Kidney (tissue), 14 donors: ENCODE data around the gene CAMK2A. TPM values are rescaled to one million over a fixed set of nuclear protein-coding genes. Genes with fewer than 3 reads are reported as not detected.
A peak's percentile ranks its signal among the peaks of the same experiment; 100 is the strongest.

ENCODE experiments used
- DNase-seq, 5 donors: peaks; one replicate each; pipeline ENCODE4 v3.0.0-alpha.2; 2013 to 2020
- FAIRE-seq: peaks from 2 replicates; lab custom pipeline; 2012; peaks lifted over from hg19 to GRCh38; lab: Jason Lieb, UNC
- H3K27ac ChIP-seq, 2 donors: one replicate each; pipeline ENCODE4 v1.7.0; 2013; ENCODE audit warnings: low read depth in 2 of 2, low read length in 2 of 2, inconsistent platforms in 1 of 2
- H3K27me3 ChIP-seq: one replicate; pipeline ENCODE4 v1.7.1; 2013; ENCODE audit warnings: low read length, inconsistent platforms; ENCODE audit not compliant: control insufficient read depth, insufficient read depth
- H3K36me3 ChIP-seq, 3 donors: one replicate each; pipeline versions ENCODE4 v1.7.0 to v1.7.1; 2013; ENCODE audit warnings: low read length in 3 of 3, control low read depth in 1 of 3, inconsistent platforms in 1 of 3; ENCODE audit not compliant: insufficient read depth in 3 of 3, control insufficient read depth in 2 of 3
- H3K4me1 ChIP-seq, 3 donors: one replicate each; pipeline versions ENCODE4 v1.7.0 to v1.7.1; 2013; ENCODE audit warnings: low read length in 3 of 3, inconsistent platforms in 1 of 3, low read depth in 1 of 3; ENCODE audit not compliant: control insufficient read depth in 2 of 3, insufficient read depth in 2 of 3
- H3K4me3 ChIP-seq, 3 donors: one replicate each; pipeline versions ENCODE4 v1.7.0 to v1.8.1; 2013; ENCODE audit warnings: low read length in 3 of 3, control low read depth in 1 of 3, inconsistent platforms in 1 of 3
- H3K9ac ChIP-seq, 3 donors: one replicate each; pipeline versions ENCODE4 v1.7.0 to v1.7.1; 2013; ENCODE audit warnings: low read length in 3 of 3, control low read depth in 1 of 3, inconsistent platforms in 1 of 3
- H3K9me3 ChIP-seq, 3 donors: one replicate each; pipeline versions ENCODE4 v1.7.0 to v1.7.1; 2013; ENCODE audit warnings: low read length in 3 of 3, control low read depth in 1 of 3, inconsistent platforms in 1 of 3; ENCODE audit not compliant: control insufficient read depth in 2 of 3, insufficient read depth in 1 of 3
- intact Hi-C: fragments of 100-400 bp; cut with DNase I; formaldehyde crosslinking; loops from one replicate; pipeline ENCODE4 v1.11.1; 2022
- polyA plus RNA-seq: library from polyadenylated mRNA; stranded (reverse); fragments of 350-450 nt; fragmentation: Illumina TruSeq; extraction: RNeasy Lipid Tissue Mini Kit (QIAGEN cat#74804); gene quantifications from one replicate; pipeline ENCODE4 v1.2.3, GENCODE V29; 2014; ENCODE audit warnings: low read depth, low replicate concordance; ENCODE audit not compliant: insufficient read depth
- total RNA-seq: library from RNA; stranded (reverse); fragmentation: NEBNext Ultra II Directional; extraction: Animal tissue kit (Norgen Biotek cat#: 25700); gene quantifications from one replicate; pipeline ENCODE4 v1.2.1, GENCODE V29; 2021
- TF ChIP-seq, protein P1 (sequence below): IDR thresholded peaks from 3 replicates; pipeline ENCODE4 v1.5.1; 2012; ENCODE audit warnings: mild to moderate bottlenecking, moderate library complexity, borderline replicate concordance; ENCODE audit not compliant: insufficient read depth; ENCODE audit errors: extremely low read depth
- donor health status: control.
- donor health status: control.
- donor health status: control.
- donor health status: control.
- donor health status: control.
- donor health status: DM: yes; HTN: yes; CAD: no.
- donor health status: Normal renal cell carcinoma (clear cell type).

Gene CAMK2A
- total and polyA plus RNA-seq, 2 donors from 2014 or later: 0.28 to 0.90 TPM

DNA sequence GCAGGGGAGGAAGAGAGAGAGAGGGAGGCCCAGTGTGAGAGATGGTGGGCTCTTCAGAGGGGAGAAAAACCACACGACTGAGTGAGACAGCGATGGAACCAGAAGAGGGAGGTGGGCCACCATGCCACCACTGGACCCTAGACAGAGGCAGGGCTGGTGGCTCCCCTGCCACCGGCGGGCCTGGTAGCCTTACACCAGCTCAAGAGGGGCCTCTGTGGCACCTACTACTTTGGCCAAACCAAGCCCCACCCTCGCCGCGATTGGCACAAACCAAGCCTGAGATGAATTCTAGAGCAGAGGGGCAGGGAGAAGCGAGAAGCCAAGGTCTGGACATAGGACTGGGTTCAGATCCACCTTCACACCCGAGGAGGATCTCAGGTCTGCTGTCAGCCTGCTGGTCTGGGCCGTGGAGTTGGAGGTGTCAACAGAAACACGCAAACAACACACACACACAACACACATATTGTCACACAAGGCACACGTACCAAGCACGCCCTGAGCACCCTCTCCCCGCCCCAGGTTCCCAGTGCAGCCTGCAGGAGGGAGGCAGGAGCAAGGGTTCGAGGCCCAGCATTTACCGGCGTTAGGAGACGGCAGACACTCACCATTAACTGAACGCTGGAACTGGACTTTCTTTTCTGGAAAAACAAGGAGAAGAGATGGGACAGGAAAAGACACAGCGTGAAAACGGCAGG is 50.3 kb downstream of the CAMK2A start:
- TF ChIP-seq, protein P1, sequence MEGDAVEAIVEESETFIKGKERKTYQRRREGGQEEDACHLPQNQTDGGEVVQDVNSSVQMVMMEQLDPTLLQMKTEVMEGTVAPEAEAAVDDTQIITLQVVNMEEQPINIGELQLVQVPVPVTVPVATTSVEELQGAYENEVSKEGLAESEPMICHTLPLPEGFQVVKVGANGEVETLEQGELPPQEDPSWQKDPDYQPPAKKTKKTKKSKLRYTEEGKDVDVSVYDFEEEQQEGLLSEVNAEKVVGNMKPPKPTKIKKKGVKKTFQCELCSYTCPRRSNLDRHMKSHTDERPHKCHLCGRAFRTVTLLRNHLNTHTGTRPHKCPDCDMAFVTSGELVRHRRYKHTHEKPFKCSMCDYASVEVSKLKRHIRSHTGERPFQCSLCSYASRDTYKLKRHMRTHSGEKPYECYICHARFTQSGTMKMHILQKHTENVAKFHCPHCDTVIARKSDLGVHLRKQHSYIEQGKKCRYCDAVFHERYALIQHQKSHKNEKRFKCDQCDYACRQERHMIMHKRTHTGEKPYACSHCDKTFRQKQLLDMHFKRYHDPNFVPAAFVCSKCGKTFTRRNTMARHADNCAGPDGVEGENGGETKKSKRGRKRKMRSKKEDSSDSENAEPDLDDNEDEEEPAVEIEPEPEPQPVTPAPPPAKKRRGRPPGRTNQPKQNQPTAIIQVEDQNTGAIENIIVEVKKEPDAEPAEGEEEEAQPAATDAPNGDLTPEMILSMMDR: no peak
- intact Hi-C loops: no loop called here
- H3K4me3 ChIP-seq: no peak overlapping the region
- H3K4me1 ChIP-seq: peaks cover 0 to 3% (median 0%) of the 10 kb centered on the region in 3 donors
- H3K36me3 ChIP-seq: no peaks in the 10 kb centered on the region
- FAIRE-seq (no peak), DNase-seq (peak in 1 of 5 donors; percentile 25)
- H3K27me3 ChIP-seq: no peaks in the 10 kb centered on the region
- no peaks in the 10 kb centered on the region for H3K9me3 ChIP-seq
- no peak overlapping the region for H3K9ac ChIP-seq
- H3K27ac ChIP-seq: no peak overlapping the region

DNA sequence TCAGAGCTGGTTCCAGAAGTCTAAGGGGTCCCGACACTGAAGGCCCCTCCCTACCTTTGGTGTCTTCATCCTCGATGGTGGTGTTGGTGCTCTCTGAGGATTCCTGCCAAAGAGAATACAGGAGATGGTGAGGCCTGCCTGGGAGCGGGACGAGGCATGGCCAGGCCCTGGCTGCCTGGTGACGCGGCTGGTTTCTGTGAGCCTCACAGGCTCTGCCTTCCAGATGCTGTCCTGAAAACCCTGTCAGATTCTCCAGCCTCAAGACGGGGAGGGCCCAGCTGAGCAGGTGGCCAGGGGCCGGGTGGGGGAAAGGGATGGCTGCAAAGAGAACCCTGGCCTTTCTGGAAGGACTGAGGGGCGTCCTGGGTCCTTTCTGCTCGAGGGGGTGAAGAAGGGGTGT is 50.9 kb downstream of the CAMK2A start:
- Histone ChIP-seq H3K4me3 (no peak overlapping the region), H3K4me1 (peaks cover 0 to 3% (median 0%) of the 10 kb centered on the region in 3 donors), H3K9ac (no peak overlapping the region), H3K9me3 (no peaks in the 10 kb centered on the region), H3K36me3 (no peaks in the 10 kb centered on the region), H3K27ac (no peak overlapping the region), H3K27me3 (no peaks in the 10 kb centered on the region)
- TF ChIP-seq, protein P1: no peak
- DNase-seq: peak in 1 of 5 donors; percentile 32
- no peak for FAIRE-seq
- intact Hi-C loops: no loop called here

DNA sequence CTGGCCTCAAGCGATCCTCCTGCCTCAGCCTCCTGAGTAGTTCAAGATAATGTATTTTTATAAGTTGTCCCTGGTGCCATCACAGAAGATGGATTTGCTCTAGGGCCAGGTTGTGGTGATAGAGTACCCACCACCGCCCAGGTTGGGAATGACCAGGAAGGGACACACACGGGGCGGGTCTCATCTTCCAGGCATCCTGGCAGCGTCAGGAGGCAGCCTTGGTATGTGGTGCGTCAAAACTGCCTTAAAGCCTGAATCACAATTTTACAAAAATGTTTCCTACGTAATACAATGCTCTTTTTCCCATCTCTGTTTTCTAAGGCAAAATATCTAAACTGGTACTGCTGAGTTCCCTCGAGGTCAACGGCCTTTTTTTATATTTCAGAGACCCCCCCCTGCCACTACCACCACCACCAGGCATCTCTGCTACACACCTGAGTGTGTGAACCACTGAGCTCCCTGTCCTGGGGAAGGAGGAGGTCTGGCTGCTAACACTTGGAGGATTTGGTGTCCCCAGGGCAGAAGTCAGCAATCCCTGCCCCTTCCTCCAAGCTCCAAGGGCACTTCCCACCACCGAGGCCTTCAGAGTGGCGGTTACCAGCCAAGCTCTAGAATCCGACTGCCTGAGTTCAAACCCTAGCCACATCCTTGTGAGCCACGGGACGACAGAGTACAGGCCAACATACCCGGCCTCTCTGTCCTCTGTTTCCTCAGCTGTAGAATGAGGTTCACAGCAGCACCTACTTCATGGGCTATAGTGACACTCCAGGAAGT is 52.4 kb downstream of the CAMK2A start:
- no peak overlapping the region for H3K4me3 ChIP-seq
- H3K9me3 ChIP-seq: no peaks in the 10 kb centered on the region
- FAIRE-seq (no peak), DNase-seq (no peak)
- no peak overlapping the region for H3K27ac ChIP-seq
- no peak overlapping the region for H3K9ac ChIP-seq
- peaks cover 0 to 3% (median 0%) of the 10 kb centered on the region in 3 donors for H3K4me1 ChIP-seq
- intact Hi-C loops: no loop called here
- H3K36me3 ChIP-seq: no peaks in the 10 kb centered on the region
- no peaks in the 10 kb centered on the region for H3K27me3 ChIP-seq
- TF ChIP-seq, protein P1: no peak
